ENCODE results near the gene CDCP1. TPM values are rescaled to one million over a fixed set of nuclear protein-coding genes. Genes with fewer than 3 reads are reported as not detected.

Gene CDCP1
- total and polyA plus RNA-seq, 2 donors from 2014 or later = 3.7 to 39.6 TPM

GRCh38 chr3:45164056-45164455 lies 17.9 kb upstream of the CDCP1 start:
- H3K36me3 ChIP-seq (ENCODE audit: control insufficient read depth in 2 of 3, insufficient read depth in 3 of 3, low read length in 3 of 3) = no peaks in the 10 kb centered on the region
- no peak overlapping the region for H3K27ac ChIP-seq (ENCODE audit: low read depth in 2 of 2, low read length in 2 of 2)
- TF ChIP-seq CTCF (IDR thresholded peaks at IDR 0.05; ENCODE audit: borderline replicate concordance, extremely low read depth, insufficient read depth) = no peak
- FAIRE-seq = no peak
- no peak overlapping the region for H3K9ac ChIP-seq (ENCODE audit: low read length in 3 of 3)
- H3K9me3 ChIP-seq (ENCODE audit: control insufficient read depth in 2 of 3, insufficient read depth in 1 of 3, low read length in 3 of 3) = no peaks in the 10 kb centered on the region
- no peak overlapping the region for H3K4me3 ChIP-seq (ENCODE audit: low read length in 3 of 3)
- intact Hi-C loops (cut with DNase I) = no loop called here
- H3K27me3 ChIP-seq (ENCODE audit: control insufficient read depth, insufficient read depth, low read length) = no peaks in the 10 kb centered on the region
- H3K4me1 ChIP-seq (ENCODE audit: control insufficient read depth in 2 of 3, insufficient read depth in 2 of 3, low read depth in 1 of 3, low read length in 3 of 3) = peaks cover 0 to 10% (median 4%) of the 10 kb centered on the region in 3 donors
- DNase-seq = no peak

- FAIRE-seq = no peak
- intact Hi-C loops (cut with DNase I) = no loop called here
- H3K9ac ChIP-seq (ENCODE audit: low read length in 3 of 3) = no peak overlapping the region
Measured at GRCh38 chr3:45163481-45163880, 17.3 kb upstream of the CDCP1 start.

GRCh38 chr3:45154641-45155147 lies 8.5 kb upstream of the CDCP1 start:
- no peak for FAIRE-seq
- no peak for TF ChIP-seq CTCF (IDR thresholded peaks at IDR 0.05; ENCODE audit: borderline replicate concordance, extremely low read depth, insufficient read depth)
- H3K27ac ChIP-seq (ENCODE audit: low read depth in 2 of 2, low read length in 2 of 2) = no peak overlapping the region
- no peak overlapping the region for H3K4me3 ChIP-seq (ENCODE audit: low read length in 3 of 3)
- no peak for DNase-seq
- H3K9me3 ChIP-seq (ENCODE audit: control insufficient read depth in 2 of 3, insufficient read depth in 1 of 3, low read length in 3 of 3) = no peaks in the 10 kb centered on the region
- H3K4me1 ChIP-seq (ENCODE audit: control insufficient read depth in 2 of 3, insufficient read depth in 2 of 3, low read depth in 1 of 3, low read length in 3 of 3) = no peaks in the 10 kb centered on the region
- H3K9ac ChIP-seq (ENCODE audit: low read length in 3 of 3) = no peak overlapping the region
- intact Hi-C loops (cut with DNase I) = no loop called here
- H3K27me3 ChIP-seq (ENCODE audit: control insufficient read depth, insufficient read depth, low read length) = no peaks in the 10 kb centered on the region
- no peaks in the 10 kb centered on the region for H3K36me3 ChIP-seq (ENCODE audit: control insufficient read depth in 2 of 3, insufficient read depth in 3 of 3, low read length in 3 of 3)

More at GRCh38 chr3:45163481-45163880, 17.3 kb upstream of the CDCP1 start:
- no peak for TF ChIP-seq CTCF (IDR thresholded peaks at IDR 0.05; ENCODE audit: borderline replicate concordance, extremely low read depth, insufficient read depth)
- Histone ChIP-seq H3K4me1 (ENCODE audit: control insufficient read depth in 2 of 3, insufficient read depth in 2 of 3, low read depth in 1 of 3, low read length in 3 of 3) (peaks cover 0 to 10% (median 4%) of the 10 kb centered on the region in 3 donors), H3K4me3 (ENCODE audit: low read length in 3 of 3) (no peak overlapping the region), H3K9me3 (ENCODE audit: control insufficient read depth in 2 of 3, insufficient read depth in 1 of 3, low read length in 3 of 3) (no peaks in the 10 kb centered on the region), H3K27me3 (ENCODE audit: control insufficient read depth, insufficient read depth, low read length) (no peaks in the 10 kb centered on the region), H3K27ac (ENCODE audit: low read depth in 2 of 2, low read length in 2 of 2) (no peak overlapping the region), H3K36me3 (ENCODE audit: control insufficient read depth in 2 of 3, insufficient read depth in 3 of 3, low read length in 3 of 3) (no peaks in the 10 kb centered on the region)
- no peak for DNase-seq
